Upper lobe of right lung (tissue), 1 donor: ENCODE measurements around the gene NRXN3. TPM values are rescaled to one million over a fixed set of nuclear protein-coding genes. Genes with fewer than 3 reads are reported as not detected.

Experiments
- ATAC-seq: fragments of 200-7000 bp; cut with Tn5 transposase; one replicate; pipeline ENCODE4 v1.9.1; 2020; ENCODE audit warnings: mild to moderate bottlenecking, moderate library complexity
- DNase-seq: peaks from one replicate; pipeline ENCODE4 v3.0.0-alpha.2; 2020
- H3K27ac ChIP-seq: fragments of 200-600 bp; one replicate; pipeline ENCODE4 v1.8.0; 2022
- H3K27me3 ChIP-seq: fragments of 200-600 bp; one replicate; pipeline ENCODE4 v1.8.0; 2022; ENCODE audit warnings: mild to moderate bottlenecking
- H3K36me3 ChIP-seq: fragments of 200-600 bp; one replicate; pipeline ENCODE4 v1.8.0; 2022
- H3K4me1 ChIP-seq: fragments of 200-600 bp; one replicate; pipeline ENCODE4 v1.8.0; 2022
- H3K4me3 ChIP-seq: fragments of 200-600 bp; one replicate; pipeline ENCODE4 v1.8.0; 2022; ENCODE audit warnings: mild to moderate bottlenecking
- H3K9me3 ChIP-seq: fragments of 200-600 bp; one replicate; pipeline ENCODE4 v1.8.0; 2022
- intact Hi-C: fragments of 100-400 bp; cut with DNase I; formaldehyde crosslinking; loops from one replicate; pipeline ENCODE4 v1.11.0; 2022
- total RNA-seq: library from RNA; stranded (reverse); fragmentation: NEBNext Ultra II Directional; extraction: Animal tissue kit (Norgen Biotek cat#: 25700); gene quantifications from one replicate; pipeline ENCODE4 v1.2.1, GENCODE V29; 2021
- TF ChIP-seq, protein P1 (sequence below): fragments of 200-600 bp; IDR thresholded peaks from one replicate; pipeline ENCODE4 v1.8.0; 2022; ENCODE audit warnings: antibody characterized with exemption
- donor health status: DM: no; HTN: yes; CAD: no; lungs with severe emphysema.

The NRXN3 gene
- total RNA-seq, 1 donor from 2014 or later: 10.0 TPM

DNA sequence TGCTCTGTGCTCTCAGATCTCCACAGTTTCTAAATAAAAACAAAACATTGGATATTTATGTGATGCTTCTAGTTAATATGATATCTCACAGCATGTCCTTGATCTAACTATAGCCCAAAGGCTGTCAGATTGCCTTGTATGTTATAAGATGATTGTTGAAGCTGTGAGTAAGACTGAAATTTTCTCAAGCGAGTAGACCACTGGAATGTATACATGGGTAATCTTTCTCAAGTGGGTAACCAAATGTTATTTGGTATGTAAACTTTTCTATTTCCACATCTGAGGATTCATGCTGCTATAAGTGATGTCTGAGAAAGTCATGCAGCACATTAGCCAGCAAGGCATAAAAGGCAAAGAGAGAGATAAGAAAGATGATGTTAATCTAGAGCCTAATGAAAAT lies 886.7 kb downstream of the NRXN3 start:
- H3K4me3 ChIP-seq: no peak overlapping the region
- H3K4me1 ChIP-seq: no peaks in the 10 kb centered on the region
- TF ChIP-seq, protein P1, sequence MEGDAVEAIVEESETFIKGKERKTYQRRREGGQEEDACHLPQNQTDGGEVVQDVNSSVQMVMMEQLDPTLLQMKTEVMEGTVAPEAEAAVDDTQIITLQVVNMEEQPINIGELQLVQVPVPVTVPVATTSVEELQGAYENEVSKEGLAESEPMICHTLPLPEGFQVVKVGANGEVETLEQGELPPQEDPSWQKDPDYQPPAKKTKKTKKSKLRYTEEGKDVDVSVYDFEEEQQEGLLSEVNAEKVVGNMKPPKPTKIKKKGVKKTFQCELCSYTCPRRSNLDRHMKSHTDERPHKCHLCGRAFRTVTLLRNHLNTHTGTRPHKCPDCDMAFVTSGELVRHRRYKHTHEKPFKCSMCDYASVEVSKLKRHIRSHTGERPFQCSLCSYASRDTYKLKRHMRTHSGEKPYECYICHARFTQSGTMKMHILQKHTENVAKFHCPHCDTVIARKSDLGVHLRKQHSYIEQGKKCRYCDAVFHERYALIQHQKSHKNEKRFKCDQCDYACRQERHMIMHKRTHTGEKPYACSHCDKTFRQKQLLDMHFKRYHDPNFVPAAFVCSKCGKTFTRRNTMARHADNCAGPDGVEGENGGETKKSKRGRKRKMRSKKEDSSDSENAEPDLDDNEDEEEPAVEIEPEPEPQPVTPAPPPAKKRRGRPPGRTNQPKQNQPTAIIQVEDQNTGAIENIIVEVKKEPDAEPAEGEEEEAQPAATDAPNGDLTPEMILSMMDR: no peak
- H3K27me3 ChIP-seq: no peaks in the 10 kb centered on the region
- DNase-seq: no peak
- intact Hi-C loops: no loop called here
- ATAC-seq: no peak
- no peaks in the 10 kb centered on the region for H3K9me3 ChIP-seq
- H3K27ac ChIP-seq: no peak overlapping the region
- no peaks in the 10 kb centered on the region for H3K36me3 ChIP-seq

DNA sequence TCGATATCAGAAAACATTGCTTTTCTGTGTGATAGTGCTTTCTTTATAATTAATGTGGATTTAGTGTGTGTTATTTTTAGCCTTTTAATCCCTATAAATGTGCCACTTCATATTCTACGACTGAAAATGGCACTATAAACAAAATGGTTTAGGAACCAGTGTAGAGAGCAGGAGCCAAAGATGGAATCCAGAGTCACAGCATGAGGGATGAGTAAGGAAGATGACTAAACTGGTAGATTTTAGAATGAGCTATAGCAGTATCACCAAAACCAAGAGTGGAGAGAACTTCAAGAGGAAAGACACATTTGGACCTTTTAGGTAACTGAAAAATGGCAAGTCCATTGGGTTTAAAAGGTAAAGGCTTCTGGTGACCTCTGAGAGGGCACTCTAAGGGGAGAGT lies 887.2 kb downstream of the NRXN3 start:
- intact Hi-C loops: no loop called here
- DNase-seq (no peak), ATAC-seq (no peak)
- no peaks in the 10 kb centered on the region for H3K4me1 ChIP-seq
- TF ChIP-seq, protein P1: no peak
- H3K9me3 ChIP-seq: no peaks in the 10 kb centered on the region
- H3K4me3 ChIP-seq: no peak overlapping the region
- no peaks in the 10 kb centered on the region for H3K27me3 ChIP-seq
- H3K36me3 ChIP-seq: no peaks in the 10 kb centered on the region
- no peak overlapping the region for H3K27ac ChIP-seq

DNA sequence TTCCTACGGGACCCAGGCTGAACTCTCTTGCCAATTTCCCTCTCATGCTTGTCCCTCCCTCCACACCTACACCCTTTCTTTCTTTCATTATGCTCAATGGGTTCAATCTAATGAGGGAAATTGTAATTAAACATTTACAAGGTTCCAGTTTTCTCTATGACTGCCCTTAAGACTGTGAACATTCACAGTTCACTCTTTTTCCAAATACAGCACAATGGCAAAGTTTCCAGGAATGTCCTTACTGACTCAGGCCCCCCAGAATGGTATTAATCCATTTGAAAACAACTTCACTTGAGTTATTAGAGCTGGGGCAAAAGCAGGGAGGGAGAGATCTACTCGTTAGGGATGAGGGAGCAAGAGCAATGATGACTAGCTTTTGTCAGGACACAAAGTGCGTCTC lies 892.1 kb downstream of the NRXN3 start:
- no peak for ATAC-seq
- H3K9me3 ChIP-seq: no peaks in the 10 kb centered on the region
- H3K27ac ChIP-seq: no peak overlapping the region
- DNase-seq: no peak
- intact Hi-C loops: no loop called here
- no peak overlapping the region for H3K4me3 ChIP-seq
- H3K4me1 ChIP-seq: no peaks in the 10 kb centered on the region
- H3K27me3 ChIP-seq: no peaks in the 10 kb centered on the region
- TF ChIP-seq, protein P1: no peak
- H3K36me3 ChIP-seq: no peaks in the 10 kb centered on the region

DNA sequence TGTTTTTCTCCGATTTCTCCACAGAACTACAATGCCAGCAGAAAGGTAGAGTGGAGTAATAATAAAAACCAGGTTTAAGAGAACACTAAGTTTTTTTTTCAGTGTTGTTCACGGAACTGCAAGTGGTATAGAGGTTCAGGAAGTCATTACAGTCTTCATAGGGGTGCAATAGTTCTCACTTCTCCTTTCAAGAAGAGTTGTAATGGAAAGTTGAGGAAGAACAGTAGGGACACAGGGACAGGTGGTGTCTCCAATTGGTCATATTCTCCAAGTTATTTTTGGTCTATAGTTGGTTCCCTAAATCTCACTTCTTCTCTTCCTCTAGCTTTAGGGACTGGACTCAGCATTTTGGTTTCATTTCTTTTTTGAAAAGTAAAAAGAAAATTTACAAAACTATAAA lies 894.0 kb downstream of the NRXN3 start:
- Histone ChIP-seq H3K4me3 (no peak overlapping the region), H3K27me3 (no peaks in the 10 kb centered on the region), H3K27ac (no peak overlapping the region), H3K9me3 (no peaks in the 10 kb centered on the region), H3K4me1 (no peaks in the 10 kb centered on the region), H3K36me3 (no peaks in the 10 kb centered on the region)
- ATAC-seq (peak; percentile 81), DNase-seq (no peak)
- TF ChIP-seq, protein P1: no peak
- intact Hi-C loops: no loop called here

DNA sequence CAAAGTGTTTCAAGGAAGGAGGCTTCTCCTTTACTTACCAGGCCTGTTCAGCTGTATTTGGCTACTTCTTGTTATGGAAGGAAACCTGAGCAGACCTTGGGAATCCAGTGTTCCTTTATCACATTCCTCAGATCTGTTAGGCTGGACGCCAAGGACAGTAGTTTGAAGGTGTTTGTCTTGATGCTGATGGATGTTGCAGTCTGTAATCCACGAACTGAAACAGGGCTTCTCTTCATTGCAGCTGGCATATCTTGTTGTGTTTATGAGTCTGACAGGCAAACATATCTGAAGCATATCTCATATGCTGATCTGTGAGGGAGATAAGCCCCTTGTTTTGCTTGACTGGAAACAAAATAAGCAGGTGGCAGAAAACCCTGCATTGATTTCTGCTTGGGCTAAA lies 904.3 kb downstream of the NRXN3 start:
- Histone ChIP-seq H3K4me1 (no peaks in the 10 kb centered on the region), H3K4me3 (no peak overlapping the region), H3K9me3 (no peaks in the 10 kb centered on the region), H3K36me3 (no peaks in the 10 kb centered on the region), H3K27ac (no peak overlapping the region), H3K27me3 (no peaks in the 10 kb centered on the region)
- TF ChIP-seq, protein P1: no peak
- intact Hi-C loops: no loop called here
- DNase-seq: no peak
- no peak for ATAC-seq

DNA sequence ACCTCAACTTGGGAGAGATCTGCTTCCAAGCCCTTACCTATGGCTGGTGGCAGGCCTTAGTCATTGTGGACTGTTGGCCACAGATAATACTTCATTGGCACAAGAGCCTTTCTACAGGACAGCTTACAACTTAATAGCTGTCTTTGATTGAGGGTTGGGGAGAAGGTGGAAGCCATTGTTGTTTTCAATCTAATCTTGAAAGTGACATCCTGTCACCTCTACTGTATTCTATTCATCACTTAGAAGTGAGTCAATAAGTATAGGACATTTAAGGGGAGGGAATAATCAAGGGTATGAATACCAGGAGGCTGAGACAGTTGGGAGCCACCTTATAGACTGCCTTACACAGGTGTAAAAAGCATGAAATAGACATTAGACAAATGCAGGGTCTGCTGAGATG lies 906.3 kb downstream of the NRXN3 start:
- H3K4me1 ChIP-seq: no peaks in the 10 kb centered on the region
- H3K36me3 ChIP-seq: no peaks in the 10 kb centered on the region
- no peaks in the 10 kb centered on the region for H3K27me3 ChIP-seq
- intact Hi-C loops: no loop called here
- TF ChIP-seq, protein P1: no peak
- DNase-seq: no peak
- no peak overlapping the region for H3K4me3 ChIP-seq
- H3K9me3 ChIP-seq: no peaks in the 10 kb centered on the region
- H3K27ac ChIP-seq: no peak overlapping the region
- no peak for ATAC-seq
